ENCODE results near the gene CSNK2A2. TPM values are rescaled to one million over a fixed set of nuclear protein-coding genes. Genes with fewer than 3 reads are reported as not detected.

Gene CSNK2A2
- polyA plus RNA-seq, 1 donor from 2014 or later, result 36.7 TPM

- peaks cover 73% of the 10 kb centered on the region for H3K79me2 ChIP-seq (replicated peaks; ENCODE audit: insufficient read depth, low read length)
- H3K9ac ChIP-seq (ENCODE audit: low read length), result no peak overlapping the region
- H3K4me2 ChIP-seq (ENCODE audit: low read length), result no peak overlapping the region
- H3K4me3 ChIP-seq (ENCODE audit: low read length), result no peak overlapping the region
- H3K36me3 ChIP-seq (ENCODE audit: insufficient read depth, low read length), result no peaks in the 10 kb centered on the region
- no peaks in the 10 kb centered on the region for H3K27me3 ChIP-seq (ENCODE audit: insufficient read depth, low read depth, low read length)
- TF ChIP-seq RAD21 (conservative IDR thresholded peaks at IDR 0.05) (no peak), POLR2AphosphoS5 (IDR thresholded peaks at IDR 0.05) (no peak), MXI1 (conservative IDR thresholded peaks at IDR 0.05; ENCODE audit: poor library complexity, severe bottlenecking) (no peak), TAF1 (IDR thresholded peaks at IDR 0.05; ENCODE audit: low read depth) (no peak), EZH2 (IDR thresholded peaks at IDR 0.05; ENCODE audit: borderline replicate concordance, insufficient read depth, low read length, poor library complexity, severe bottlenecking) (no peak), SMC3 (conservative IDR thresholded peaks at IDR 0.05; ENCODE audit: poor library complexity) (no peak), EP300 (conservative IDR thresholded peaks at IDR 0.05; ENCODE audit: poor library complexity, severe bottlenecking) (no peak)
- TF ChIP-seq, protein P1, sequence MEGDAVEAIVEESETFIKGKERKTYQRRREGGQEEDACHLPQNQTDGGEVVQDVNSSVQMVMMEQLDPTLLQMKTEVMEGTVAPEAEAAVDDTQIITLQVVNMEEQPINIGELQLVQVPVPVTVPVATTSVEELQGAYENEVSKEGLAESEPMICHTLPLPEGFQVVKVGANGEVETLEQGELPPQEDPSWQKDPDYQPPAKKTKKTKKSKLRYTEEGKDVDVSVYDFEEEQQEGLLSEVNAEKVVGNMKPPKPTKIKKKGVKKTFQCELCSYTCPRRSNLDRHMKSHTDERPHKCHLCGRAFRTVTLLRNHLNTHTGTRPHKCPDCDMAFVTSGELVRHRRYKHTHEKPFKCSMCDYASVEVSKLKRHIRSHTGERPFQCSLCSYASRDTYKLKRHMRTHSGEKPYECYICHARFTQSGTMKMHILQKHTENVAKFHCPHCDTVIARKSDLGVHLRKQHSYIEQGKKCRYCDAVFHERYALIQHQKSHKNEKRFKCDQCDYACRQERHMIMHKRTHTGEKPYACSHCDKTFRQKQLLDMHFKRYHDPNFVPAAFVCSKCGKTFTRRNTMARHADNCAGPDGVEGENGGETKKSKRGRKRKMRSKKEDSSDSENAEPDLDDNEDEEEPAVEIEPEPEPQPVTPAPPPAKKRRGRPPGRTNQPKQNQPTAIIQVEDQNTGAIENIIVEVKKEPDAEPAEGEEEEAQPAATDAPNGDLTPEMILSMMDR (IDR thresholded peaks at IDR 0.05; ENCODE audit: poor library complexity, severe bottlenecking), result no peak
- H4K20me1 ChIP-seq (ENCODE audit: insufficient read depth), result peaks cover 10% of the 10 kb centered on the region
- H2AFZ ChIP-seq (ENCODE audit: low read depth, low read length), result no peak overlapping the region
- H3K9me2 ChIP-seq (ENCODE audit: insufficient read depth, low read length), result no peaks in the 10 kb centered on the region
- no peaks in the 10 kb centered on the region for H3K9me3 ChIP-seq (ENCODE audit: low read length)
- H3F3A ChIP-seq (ENCODE audit: insufficient read depth, low read length, poor library complexity, severe bottlenecking), result peaks cover 10% of the 10 kb centered on the region
- no peak overlapping the region for H3K27ac ChIP-seq (ENCODE audit: low read length)
These were observed 73.3 kb downstream of the CSNK2A2 start for GRCh38 chr16:58124601-58124915.

DNA sequence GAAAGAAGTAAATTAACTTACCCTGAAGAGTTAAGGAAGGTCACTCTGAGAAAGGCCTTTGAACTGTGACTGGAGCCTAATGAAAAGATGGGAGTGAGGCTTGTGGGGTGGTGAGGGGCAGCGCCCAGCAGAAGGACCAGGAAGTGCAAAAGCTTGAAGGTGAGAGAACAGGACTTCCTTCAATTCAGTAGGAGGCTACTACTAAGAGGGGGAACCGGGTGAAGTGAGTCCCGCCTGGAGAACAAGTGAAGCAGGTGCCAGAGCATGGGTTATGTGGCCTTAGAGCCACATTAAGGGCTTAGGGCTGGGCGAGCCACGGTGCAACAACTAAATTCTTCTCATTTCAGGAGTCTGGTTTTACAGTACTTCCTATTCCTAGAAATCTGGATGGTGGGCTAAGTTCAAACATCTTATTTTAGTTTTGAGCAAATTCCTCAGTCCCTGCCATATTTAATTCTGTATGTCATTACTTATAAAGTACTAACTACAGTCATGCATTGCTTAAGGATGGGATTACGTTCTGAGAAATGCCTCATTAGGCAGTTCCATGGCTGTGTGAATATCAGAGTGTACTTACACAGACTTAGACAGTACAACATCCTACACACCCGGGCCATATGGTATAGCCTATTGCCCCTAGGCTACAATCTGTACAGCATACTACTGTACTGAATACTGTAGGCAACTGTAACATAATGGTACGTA, 73.9 kb downstream of the CSNK2A2 start:
- Histone ChIP-seq H3K4me3 (ENCODE audit: low read length) (no peak overlapping the region), H3K9me3 (ENCODE audit: low read length) (no peaks in the 10 kb centered on the region), H3K27ac (ENCODE audit: low read length) (no peak overlapping the region), H3K27me3 (ENCODE audit: insufficient read depth, low read depth, low read length) (no peaks in the 10 kb centered on the region), H2AFZ (ENCODE audit: low read depth, low read length) (no peak overlapping the region), H3F3A (ENCODE audit: insufficient read depth, low read length, poor library complexity, severe bottlenecking) (peaks cover 10% of the 10 kb centered on the region), H3K79me2 (replicated peaks; ENCODE audit: insufficient read depth, low read length) (peaks cover 77% of the 10 kb centered on the region), H3K9ac (ENCODE audit: low read length) (no peak overlapping the region), H3K36me3 (ENCODE audit: insufficient read depth, low read length) (no peaks in the 10 kb centered on the region), H3K9me2 (ENCODE audit: insufficient read depth, low read length) (no peaks in the 10 kb centered on the region), H4K20me1 (ENCODE audit: insufficient read depth) (peaks cover 10% of the 10 kb centered on the region), H3K4me2 (ENCODE audit: low read length) (no peak overlapping the region)
- TF ChIP-seq, protein P2, sequence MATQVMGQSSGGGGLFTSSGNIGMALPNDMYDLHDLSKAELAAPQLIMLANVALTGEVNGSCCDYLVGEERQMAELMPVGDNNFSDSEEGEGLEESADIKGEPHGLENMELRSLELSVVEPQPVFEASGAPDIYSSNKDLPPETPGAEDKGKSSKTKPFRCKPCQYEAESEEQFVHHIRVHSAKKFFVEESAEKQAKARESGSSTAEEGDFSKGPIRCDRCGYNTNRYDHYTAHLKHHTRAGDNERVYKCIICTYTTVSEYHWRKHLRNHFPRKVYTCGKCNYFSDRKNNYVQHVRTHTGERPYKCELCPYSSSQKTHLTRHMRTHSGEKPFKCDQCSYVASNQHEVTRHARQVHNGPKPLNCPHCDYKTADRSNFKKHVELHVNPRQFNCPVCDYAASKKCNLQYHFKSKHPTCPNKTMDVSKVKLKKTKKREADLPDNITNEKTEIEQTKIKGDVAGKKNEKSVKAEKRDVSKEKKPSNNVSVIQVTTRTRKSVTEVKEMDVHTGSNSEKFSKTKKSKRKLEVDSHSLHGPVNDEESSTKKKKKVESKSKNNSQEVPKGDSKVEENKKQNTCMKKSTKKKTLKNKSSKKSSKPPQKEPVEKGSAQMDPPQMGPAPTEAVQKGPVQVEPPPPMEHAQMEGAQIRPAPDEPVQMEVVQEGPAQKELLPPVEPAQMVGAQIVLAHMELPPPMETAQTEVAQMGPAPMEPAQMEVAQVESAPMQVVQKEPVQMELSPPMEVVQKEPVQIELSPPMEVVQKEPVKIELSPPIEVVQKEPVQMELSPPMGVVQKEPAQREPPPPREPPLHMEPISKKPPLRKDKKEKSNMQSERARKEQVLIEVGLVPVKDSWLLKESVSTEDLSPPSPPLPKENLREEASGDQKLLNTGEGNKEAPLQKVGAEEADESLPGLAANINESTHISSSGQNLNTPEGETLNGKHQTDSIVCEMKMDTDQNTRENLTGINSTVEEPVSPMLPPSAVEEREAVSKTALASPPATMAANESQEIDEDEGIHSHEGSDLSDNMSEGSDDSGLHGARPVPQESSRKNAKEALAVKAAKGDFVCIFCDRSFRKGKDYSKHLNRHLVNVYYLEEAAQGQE (IDR thresholded peaks at IDR 0.05; ENCODE audit: borderline replicate concordance), result no peak
- TF ChIP-seq TAF1 (IDR thresholded peaks at IDR 0.05; ENCODE audit: low read depth) (no peak), RAD21 (conservative IDR thresholded peaks at IDR 0.05) (no peak), EZH2 (IDR thresholded peaks at IDR 0.05; ENCODE audit: borderline replicate concordance, insufficient read depth, low read length, poor library complexity, severe bottlenecking) (no peak), POLR2AphosphoS5 (IDR thresholded peaks at IDR 0.05) (no peak), EP300 (conservative IDR thresholded peaks at IDR 0.05; ENCODE audit: poor library complexity, severe bottlenecking) (no peak), MXI1 (conservative IDR thresholded peaks at IDR 0.05; ENCODE audit: poor library complexity, severe bottlenecking) (no peak), SMC3 (conservative IDR thresholded peaks at IDR 0.05; ENCODE audit: poor library complexity) (no peak)
- TF ChIP-seq, protein P1 (IDR thresholded peaks at IDR 0.05; ENCODE audit: poor library complexity, severe bottlenecking), result no peak

All from neural cell (in vitro differentiated cells).